Measurements from ENCODE around the gene CA7.
A peak's percentile ranks its signal among the peaks of the same experiment; 100 is the strongest.
"Not testable (repeated sequence)": the region's sequence is repeated elsewhere in the genome, so short reads cannot be mapped to it uniquely, and the experiment has no call there.

CA7 gene

GRCh38 chr16:66874079-66874775 lies 30.0 kb downstream of the CA7 start:
- DNase-seq: no peak

DNA sequence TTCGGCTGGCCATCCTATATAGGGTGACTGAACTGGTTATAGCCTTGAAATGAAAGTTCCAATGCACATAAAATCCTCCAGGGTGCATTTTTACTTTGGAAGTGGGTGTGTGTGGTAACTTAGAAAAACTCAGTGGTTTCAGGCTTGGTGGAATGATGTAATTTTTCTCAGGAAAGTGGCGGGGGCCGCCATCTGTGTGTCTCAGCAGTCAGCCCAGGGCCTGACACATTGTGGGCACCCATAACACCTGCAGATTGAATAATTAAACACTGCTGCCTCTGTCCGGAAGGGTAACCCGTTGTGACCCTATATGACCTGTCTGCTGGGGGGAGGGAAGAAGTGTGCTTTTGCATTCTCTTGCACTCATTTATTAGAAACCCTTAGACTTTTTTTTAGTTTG lies 33.9 kb downstream of the CA7 start:
- no peak for DNase-seq

DNA sequence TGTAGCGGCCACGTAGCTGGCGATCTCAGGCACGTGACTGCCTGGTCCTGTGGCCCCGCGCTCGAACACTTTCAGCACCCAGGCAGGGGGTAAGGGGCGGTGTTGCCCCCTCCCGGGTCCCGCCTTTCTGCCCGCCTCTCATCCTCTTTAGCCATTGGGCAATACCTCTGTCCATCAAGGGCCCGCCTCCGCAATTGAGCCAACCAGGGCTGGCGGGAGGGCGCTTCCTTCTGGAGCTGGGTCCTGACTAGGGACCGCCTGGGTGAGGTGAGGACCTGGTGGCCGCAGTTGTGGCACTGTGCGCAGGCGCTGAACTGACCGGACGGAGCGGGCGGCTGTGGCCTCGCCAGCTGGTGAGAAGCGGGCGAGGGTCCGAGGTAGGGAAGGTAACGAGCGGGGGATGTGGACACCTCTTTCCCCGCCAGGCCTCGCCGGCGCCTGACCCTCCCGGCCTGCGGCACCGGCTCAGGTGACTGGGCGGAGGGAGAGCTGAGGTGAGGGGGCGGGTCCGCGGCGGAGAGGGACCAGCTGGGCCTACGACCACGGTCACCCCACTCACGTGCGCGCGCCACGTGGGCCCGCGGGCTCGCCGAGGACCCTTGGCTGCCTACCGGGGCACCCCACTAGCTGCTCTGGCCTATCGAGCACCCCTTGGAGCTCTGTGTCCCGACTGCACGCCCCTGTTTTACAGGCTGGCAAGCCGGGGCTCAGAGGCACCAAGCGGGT lies 36.2 kb downstream of the CA7 start, which contains the start of gene PDP2:
TSS of gene PDP2 (plus strand) at position 228 of the 726 bp plus-strand sequence. CDS start 3,770 bp downstream, outside the sequence.
- DNase-seq: peak; percentile 94

DNA sequence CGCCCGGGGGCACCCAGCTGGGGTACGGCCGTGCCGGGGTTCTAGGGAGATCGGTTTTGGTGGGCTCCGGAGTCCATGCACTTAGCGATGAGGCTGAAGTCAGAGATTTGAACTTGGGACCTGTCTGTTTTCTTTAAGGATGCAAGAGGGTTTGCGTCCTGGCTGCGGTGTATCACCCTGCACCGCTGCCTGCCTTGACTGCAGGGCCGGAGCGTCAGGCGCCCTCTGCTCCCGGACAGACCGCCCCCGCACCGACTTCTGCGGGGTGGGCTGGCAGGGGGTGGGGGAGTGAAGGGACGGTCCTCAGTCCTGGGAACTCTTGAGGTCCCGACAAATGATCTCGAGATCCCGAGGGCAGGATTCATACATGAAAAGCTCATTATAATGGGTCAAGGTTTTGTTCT lies 36.8 kb downstream of the CA7 start:
- DNase-seq: no peak

DNA sequence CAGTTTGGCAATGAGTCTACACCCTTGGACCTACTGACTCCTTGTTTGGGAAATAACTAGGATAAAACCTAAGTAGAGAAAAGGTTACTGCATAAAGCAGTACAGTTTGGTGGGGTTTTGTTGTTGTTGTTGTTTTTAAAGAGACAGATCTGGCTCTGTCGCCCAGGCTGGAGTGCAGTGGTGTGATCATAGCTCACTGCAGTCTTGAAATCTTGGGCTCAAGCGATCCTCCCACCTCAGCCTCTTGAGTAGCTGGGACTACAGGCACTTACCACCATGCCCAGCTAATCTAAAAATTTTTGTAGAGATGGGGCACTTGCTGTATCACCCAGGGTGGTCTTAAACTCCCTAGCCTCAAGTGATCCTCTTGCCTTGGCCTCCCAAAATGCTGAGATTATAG lies 37.3 kb downstream of the CA7 start:
- DNase-seq: no peak

GRCh38 chr16:66881964-66882508 lies 37.8 kb downstream of the CA7 start:
- DNase-seq: no peak

DNA sequence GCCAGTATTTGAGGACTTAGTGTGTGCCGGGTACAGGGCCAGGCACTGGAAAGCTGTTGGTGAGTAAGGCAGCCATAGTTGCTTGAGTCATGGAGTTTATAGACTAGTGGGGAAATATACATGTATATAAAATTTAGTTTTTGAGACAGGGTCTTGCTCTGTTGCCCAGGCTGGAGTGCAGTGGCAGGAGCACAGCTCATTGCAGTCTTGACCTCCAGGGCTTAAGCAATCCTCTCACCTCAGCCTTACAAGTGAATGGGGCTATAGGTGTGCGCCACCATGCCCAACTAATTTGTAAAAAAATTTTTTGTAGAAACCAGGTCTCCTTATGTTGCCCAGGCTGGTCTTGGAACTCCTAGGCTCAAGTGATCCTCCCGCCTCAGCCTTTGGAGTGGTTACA lies 38.5 kb downstream of the CA7 start:
- no peak for DNase-seq

DNA sequence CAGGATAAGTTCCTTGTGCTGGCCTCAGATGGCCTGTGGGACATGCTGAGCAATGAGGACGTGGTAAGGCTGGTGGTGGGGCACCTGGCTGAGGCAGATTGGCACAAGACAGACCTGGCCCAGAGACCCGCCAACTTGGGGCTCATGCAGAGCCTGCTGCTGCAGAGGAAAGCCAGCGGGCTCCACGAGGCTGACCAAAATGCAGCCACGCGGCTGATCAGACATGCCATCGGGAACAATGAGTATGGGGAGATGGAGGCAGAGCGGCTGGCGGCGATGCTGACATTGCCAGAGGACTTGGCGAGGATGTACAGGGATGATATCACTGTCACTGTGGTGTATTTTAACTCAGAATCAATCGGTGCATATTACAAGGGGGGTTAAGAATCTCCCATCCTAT lies 41.3 kb downstream of the CA7 start:
- no peak for DNase-seq

DNA sequence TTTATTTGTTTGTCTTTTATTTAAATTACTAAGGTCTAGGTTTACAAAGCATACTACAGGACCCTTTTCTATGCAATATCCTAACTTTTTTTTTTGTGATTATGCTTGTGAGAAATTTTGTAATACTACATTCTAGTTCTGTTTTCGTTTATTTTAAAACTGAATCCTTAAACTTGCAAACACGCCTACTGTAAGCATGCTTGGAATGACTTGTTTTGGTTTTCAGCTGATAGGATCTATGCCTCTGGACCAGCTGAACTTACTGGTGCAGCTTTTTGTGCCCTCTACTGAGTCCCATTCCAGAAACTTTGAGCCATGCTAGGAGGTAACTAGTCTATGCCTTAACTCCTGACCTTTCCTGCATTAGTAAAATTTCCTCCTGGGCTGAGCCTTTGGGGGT lies 42.1 kb downstream of the CA7 start:
- no peak for DNase-seq

DNA sequence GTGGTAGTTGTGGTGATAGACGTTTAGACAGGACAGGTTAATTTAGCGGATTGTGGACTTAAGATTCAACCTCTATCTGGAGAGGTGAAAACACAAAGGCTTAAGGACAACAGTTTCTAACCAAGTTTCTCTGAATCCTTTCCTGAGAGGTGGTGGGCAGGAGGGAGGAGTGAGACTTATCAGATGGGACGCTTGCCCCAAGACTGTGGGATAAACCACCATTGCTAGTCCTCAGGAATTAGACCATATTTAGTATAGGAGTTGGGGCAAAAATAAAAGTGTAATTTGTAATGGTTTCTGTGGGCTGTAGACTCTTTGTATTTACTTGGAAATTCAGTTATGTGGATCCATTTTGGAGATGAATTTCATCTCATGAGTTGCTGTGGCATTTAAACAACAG lies 42.7 kb downstream of the CA7 start:
- no peak for DNase-seq

GRCh38 chr16:66888647-66889615 lies 44.7 kb downstream of the CA7 start:
- DNase-seq: no peak

DNA sequence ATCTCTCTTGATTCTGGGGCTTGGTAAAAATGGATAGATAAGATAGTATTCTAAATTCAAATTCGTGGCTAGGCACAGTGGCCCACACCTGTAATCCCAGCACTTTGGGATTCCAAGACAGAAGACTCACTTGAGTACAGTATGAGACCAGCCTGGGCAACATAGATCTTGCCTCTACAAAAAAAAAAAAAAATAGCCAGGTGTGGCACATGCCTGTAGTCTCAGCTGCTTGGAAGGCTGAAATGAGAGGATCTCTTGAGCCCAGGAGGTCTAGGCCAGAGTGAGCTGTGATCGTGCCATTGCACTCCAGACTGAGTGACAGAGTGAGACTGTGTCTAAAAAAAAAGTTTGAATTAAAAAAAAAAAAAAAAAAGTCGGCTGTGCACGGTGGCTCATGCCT lies 45.4 kb downstream of the CA7 start:
- no peak for DNase-seq

DNA sequence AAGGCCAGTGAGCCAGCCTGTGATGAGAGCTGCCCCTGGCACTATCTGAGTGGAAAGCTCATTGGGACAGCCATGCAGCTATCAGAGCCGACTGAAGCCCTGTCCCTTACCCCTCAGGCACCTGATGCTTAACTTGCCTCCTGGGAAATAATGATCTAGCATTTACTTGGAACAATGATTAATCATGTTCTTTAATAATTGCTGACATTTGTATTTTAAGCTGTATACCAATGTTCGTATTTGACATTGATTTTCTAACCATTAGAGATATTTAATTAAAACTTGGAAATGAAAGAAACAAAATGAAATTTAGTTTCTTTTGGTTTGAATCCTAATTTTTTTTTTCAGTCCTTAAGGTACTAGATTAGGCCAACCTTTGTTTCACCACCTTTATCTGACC lies 46.6 kb downstream of the CA7 start:
- DNase-seq: no peak

- DNase-seq: no peak
These were observed 47.1 kb downstream of the CA7 start for GRCh38 chr16:66891360-66891759.

- no peak for DNase-seq
These were observed 47.6 kb downstream of the CA7 start for GRCh38 chr16:66891797-66892196.

DNA sequence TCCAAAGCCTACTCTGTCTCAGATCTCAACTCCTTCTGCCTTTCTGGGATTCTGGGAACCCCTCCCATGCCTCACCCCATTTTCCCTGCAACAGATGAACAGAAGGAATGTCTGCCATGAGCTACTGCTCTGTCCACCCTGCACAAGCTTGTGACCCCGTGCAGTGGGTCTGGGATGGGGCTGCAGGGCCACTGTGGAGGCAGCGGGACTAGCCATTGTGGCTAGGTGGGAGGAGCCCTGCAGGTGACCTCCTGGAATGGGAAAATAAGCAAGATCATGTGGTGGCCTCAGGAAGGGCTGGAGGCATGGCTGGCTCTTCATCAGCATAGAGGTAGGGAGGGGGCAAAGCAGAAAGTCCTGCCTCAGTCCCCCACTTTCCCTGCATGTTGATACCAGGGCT lies 49.8 kb downstream of the CA7 start:
- no peak for DNase-seq

GRCh38 chr16:66894948-66895688 lies 50.9 kb downstream of the CA7 start:
- peak; percentile 84 for DNase-seq

DNA sequence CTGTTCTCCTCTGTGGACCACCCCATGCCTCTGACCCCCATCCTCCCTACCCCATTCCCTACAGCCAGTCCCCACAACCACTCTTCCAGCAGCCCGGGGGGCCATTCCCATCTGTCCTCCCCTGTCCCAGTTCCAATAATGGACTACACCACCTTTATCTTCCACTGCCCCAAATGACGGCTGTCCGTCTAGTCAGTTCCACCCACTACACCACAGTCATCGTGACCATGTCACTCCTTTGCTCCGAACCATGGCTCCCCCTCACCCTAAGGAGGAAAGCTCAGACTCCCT lies 51.4 kb downstream of the CA7 start:
- DNase-seq: no peak

GRCh38 chr16:66895999-66896398 lies 51.8 kb downstream of the CA7 start:
- DNase-seq: no peak

- not testable (repeated sequence) for DNase-seq
These were observed 52.5 kb downstream of the CA7 start for GRCh38 chr16:66896682-66897081.

- no peak for DNase-seq
These were observed 54.0 kb downstream of the CA7 start for GRCh38 chr16:66898207-66898606.

GRCh38 chr16:66898933-66899309 lies 54.7 kb downstream of the CA7 start:
- no peak for DNase-seq

All from midbrain (tissue), 1 donor.